GOT3 (cell line): ENCODE data around the gene WDR55.
"Not testable (repeated sequence)": the region's sequence is repeated elsewhere in the genome, so short reads cannot be mapped to it uniquely, and the experiment has no call there.

ENCODE experiments used
- DNase-seq: peaks from one replicate; lab custom pipeline; 2025; ENCODE audit warnings: mixed read lengths; lab: John Stamatoyannopoulos, UW

The WDR55 gene

GRCh38 chr5:140711794-140712193, 47.1 kb downstream of the WDR55 start:
- DNase-seq = no peak

DNA sequence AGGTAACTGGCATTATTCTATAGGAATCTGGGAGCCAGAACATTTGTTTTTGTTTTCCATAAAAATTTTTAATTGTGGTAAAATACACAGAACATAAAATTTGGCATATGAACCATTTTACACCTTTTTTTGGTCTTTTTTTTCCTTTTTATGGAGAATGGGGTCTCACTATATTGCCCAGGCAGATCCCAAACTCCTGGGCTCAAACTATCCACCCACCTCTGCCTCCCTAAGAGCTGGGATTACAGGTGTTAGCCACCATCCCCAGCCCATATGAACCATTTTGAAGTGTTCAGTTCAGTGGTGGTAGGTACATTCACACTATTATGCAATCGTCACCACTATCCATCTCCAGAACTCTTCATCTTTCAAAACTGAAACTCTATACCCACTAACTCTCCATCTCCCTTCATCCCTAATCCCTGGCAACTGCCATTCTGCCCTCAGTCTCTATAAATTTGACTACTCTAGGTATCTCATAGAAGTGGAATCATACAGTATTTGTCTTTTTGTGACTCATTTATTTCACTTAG, 48.9 kb downstream of the WDR55 start:
- no peak for DNase-seq

DNA sequence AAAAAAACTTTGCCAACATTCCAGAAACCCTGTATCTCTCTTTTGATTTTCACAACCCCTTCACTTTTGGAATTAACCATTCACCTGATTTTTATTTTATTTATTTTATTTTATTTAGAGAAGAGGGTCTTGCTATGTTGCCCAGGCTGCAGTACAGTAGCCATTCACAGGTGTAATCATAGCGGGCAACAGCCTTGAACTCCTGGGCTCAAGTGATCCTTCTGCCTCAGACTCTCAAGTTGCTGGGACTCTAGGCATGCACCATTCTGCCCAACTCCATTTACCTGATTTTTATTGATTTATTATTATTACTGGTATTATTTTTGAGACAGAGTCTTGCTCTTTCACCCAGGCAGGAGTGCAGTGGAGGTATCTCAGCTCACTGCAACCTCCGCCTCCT, 51.5 kb downstream of the WDR55 start:
- DNase-seq = not testable (repeated sequence)

GRCh38 chr5:140718266-140718592, 53.5 kb downstream of the WDR55 start:
- no peak for DNase-seq

- not testable (repeated sequence) for DNase-seq
These were observed 56.0 kb downstream of the WDR55 start for GRCh38 chr5:140720738-140721137.

DNA sequence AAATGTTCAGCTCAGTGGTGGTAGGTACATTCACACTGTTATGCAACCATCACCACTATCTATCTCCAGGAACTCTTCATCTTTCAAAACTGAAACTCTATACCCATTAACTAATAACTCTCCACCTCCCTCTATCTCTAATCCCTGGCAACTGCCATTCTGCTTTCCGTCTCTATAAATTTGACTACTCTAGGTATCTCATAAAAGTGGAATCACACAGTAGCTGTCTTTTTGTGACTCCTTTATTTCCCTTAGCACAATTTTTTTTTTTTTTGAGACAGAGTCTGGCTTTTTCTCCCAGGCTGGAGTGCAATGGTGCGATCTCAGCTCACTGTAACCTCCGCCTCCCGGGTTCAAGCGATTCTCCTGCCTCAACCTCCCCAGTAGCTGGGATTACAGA, 56.7 kb downstream of the WDR55 start:
- not testable (repeated sequence) for DNase-seq
